GM10266 (cell line): ENCODE measurements around the gene ETV2.

Experiments
- DNase-seq: peaks from one replicate; pipeline ENCODE4 v3.0.0; 2012; ENCODE audit errors: extremely low spot score
- TF ChIP-seq, protein P1 (sequence below): IDR thresholded peaks from 2 replicates; pipeline ENCODE4 v1.5.1; 2012; ENCODE audit warnings: mild to moderate bottlenecking, low read depth; ENCODE audit not compliant: control insufficient read depth, insufficient read depth; ENCODE audit errors: missing control alignments

Gene ETV2

DNA sequence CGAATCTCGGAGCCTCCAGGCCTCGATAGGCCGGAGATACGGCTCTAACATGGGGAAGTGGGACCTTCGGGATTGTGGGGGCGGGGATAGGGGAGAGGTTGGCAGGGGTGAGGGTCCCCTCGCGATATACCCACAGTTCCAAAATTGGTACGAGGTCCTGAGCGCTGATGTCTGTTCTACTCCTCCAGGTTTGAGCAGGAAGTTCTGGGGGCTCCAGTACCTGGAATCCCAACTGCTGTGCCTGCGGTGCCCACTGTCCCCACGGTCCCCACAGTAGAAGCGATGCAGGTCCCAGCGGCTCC, 12.3 kb upstream of the ETV2 start:
- DNase-seq: no peak

DNA sequence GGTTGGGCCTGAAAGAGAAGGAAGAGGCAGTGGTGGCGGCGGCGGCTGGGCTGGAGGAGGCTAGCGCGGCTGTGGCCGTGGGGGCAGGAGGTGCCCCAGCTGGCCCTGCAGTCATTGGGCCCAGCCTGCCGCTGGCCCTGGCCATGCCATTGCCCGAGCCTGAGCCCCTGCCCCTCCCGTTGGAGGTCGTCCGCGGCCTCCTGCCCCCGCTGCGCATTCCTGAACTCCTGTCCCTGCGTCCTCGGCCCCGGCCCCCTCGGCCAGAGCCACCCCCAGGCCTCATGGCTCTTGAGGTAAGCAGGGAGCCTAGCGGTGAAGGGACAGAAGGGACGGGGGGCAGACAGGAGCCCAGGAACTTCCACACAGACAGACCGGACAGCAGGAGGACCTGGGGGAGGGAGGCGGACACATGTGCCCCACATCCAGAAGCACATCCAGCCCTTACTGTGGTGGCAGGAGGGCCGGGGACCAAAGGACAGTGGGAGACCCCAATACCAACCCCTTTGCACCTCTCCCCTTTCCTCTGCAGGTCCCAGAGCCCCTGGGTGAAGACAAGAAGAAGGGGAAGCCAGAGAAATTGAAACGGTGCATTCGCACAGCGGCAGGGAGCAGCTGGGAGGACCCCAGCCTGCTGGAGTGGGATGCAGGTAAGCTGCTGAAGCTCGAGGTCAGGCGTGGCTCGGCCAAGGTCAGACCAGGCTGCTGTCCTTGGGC, 7.7 kb upstream of the ETV2 start:
- no peak for DNase-seq
- TF ChIP-seq, protein P1, sequence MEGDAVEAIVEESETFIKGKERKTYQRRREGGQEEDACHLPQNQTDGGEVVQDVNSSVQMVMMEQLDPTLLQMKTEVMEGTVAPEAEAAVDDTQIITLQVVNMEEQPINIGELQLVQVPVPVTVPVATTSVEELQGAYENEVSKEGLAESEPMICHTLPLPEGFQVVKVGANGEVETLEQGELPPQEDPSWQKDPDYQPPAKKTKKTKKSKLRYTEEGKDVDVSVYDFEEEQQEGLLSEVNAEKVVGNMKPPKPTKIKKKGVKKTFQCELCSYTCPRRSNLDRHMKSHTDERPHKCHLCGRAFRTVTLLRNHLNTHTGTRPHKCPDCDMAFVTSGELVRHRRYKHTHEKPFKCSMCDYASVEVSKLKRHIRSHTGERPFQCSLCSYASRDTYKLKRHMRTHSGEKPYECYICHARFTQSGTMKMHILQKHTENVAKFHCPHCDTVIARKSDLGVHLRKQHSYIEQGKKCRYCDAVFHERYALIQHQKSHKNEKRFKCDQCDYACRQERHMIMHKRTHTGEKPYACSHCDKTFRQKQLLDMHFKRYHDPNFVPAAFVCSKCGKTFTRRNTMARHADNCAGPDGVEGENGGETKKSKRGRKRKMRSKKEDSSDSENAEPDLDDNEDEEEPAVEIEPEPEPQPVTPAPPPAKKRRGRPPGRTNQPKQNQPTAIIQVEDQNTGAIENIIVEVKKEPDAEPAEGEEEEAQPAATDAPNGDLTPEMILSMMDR: no peak

More for the DNA sequence above, 12.3 kb upstream of the ETV2 start:
- TF ChIP-seq, protein P1: no peak

DNA sequence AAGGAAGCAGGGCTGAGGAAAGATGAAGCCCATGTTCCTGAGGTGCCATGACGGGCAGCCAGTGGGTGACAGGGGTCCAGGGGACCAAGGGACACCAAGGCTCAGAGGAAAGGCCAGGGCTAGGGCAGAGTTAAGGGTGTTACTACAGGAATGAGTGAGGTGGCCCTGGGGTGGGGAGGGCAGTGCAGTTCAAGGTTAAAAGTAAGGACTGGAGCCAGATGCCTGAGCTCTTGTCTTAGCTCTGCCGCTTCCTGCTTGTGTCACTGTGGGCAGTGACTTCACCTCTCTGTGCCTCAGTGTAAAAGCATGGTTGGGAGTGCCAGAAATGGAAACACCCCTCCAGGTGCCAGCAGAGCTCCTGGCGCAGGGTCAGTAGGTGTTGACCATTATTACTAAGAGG, 4.9 kb upstream of the ETV2 start:
- TF ChIP-seq, protein P1: no peak
- DNase-seq: no peak

DNA sequence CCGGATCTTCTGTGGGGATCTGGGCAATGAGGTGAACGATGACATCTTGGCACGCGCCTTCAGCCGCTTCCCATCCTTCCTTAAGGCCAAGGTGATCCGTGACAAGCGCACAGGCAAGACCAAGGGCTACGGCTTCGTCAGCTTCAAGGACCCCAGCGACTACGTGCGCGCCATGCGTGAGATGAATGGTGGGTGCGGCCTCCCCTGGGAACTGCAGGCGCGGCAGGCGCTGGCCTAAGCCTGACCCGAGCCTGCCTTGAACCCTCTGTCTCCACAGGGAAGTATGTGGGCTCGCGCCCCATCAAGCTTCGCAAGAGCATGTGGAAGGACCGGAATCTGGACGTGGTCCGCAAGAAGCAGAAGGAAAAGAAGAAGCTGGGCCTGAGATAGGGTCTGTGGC, 4.4 kb upstream of the ETV2 start:
- DNase-seq: no peak
- TF ChIP-seq, protein P1: no peak

DNA sequence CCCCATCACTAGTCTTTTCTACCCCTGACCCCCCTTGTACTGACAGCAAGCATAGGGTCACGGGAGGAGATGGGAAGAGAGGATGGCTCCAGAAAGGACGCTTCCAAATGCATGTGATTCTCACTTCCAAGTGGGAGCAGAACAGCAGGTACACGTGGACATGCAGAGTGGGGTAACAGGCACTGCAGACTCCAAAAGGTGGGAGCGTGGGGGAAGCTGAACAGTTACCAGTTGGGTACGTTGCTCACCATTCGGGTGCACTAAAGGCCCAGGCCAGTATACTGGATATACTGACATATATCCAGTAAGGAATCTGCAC, 2.3 kb upstream of the ETV2 start:
- DNase-seq: no peak
- TF ChIP-seq, protein P1: no peak

DNA sequence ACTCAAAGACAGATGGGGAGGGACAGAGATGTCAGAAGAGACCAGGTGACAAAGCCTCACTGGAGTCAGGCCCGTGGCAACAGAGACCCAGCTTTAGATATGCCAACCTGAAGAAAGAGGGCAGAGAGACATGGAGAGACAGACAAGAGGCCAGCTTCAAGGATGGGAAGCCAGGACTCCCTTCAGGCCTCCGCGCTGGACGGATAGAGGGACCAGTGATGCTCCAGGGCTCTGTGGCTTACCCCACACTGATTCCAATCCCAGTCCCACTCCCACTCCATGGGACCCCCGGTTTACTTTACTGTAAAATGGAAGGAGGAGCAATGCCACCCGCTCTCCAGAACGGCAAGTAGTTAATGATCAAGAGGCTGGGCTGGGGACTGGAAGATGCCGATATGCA, 1.7 kb upstream of the ETV2 start:
- TF ChIP-seq, protein P1: no peak
- DNase-seq: no peak

DNA sequence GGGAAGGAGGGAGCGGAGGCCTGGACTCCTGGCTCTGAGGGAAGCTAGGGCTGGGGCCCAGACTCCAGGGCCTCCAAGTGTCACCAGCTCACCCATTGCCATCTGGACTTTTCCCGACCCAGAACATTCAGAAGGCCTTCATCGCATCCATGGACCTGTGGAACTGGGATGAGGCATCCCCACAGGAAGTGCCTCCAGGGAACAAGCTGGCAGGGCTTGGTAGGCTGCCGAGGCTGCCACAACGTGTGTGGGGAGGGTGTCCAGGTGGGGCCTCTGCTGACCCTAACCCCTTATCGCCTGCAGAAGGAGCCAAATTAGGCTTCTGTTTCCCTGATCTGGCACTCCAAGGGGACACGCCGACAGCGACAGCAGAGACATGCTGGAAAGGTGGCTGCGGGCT, 767 bp downstream of the ETV2 start:
- TF ChIP-seq, protein P1: no peak
- no peak for DNase-seq
